ENCODE results near the gene MFSD1. TPM values are rescaled to one million over a fixed set of nuclear protein-coding genes. Genes with fewer than 3 reads are reported as not detected.
A peak's percentile ranks its signal among the peaks of the same experiment; 100 is the strongest.

MFSD1 gene
- total and polyA plus RNA-seq, 2 of the 13 experiments (the other 11 are each of a cell fraction or from before 2014, with no cell fraction given), result 17.3 to 37.9 TPM

DNA sequence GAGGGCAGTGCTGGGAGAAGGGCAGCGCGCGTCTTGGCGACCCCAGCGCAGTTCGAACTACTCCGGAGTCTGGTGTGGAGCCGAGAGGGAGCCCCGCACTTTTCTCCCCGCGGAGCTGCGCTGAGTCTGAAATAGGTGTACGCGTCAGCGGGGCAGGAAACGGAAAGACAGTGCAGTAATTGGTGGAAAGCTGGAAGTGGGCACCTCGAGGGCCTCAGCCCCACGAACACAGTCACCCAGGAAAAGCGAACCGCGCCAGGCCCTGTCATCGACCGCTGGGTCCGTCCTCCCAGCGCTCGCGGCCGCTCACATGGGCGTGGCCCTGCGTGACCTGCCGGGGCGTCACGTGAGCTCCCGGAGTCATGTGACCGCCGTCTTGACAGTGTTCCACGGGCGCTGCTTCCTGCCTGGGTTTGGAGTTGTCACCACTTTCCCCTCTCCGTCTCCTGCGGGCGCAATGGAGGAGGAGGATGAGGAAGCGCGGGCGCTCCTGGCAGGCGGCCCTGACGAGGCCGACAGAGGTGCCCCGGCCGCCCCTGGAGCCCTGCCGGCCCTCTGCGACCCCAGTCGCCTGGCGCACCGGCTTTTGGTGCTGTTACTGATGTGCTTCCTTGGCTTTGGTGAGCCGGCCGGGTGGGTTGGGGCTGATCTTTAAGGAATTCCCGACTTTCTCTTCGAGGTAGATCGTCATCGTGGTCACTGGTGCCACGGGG is at the start of gene MFSD1 (continued):
- TF ChIP-seq STAT6 (CRISPR knock-in tag; IDR thresholded peaks at IDR 0.05; ENCODE audit: borderline replicate concordance), result no peak
- no peak for TF ChIP-seq TERF1 (CRISPR knock-in tag; IDR thresholded peaks at IDR 0.05)
- TF ChIP-seq, protein P1, sequence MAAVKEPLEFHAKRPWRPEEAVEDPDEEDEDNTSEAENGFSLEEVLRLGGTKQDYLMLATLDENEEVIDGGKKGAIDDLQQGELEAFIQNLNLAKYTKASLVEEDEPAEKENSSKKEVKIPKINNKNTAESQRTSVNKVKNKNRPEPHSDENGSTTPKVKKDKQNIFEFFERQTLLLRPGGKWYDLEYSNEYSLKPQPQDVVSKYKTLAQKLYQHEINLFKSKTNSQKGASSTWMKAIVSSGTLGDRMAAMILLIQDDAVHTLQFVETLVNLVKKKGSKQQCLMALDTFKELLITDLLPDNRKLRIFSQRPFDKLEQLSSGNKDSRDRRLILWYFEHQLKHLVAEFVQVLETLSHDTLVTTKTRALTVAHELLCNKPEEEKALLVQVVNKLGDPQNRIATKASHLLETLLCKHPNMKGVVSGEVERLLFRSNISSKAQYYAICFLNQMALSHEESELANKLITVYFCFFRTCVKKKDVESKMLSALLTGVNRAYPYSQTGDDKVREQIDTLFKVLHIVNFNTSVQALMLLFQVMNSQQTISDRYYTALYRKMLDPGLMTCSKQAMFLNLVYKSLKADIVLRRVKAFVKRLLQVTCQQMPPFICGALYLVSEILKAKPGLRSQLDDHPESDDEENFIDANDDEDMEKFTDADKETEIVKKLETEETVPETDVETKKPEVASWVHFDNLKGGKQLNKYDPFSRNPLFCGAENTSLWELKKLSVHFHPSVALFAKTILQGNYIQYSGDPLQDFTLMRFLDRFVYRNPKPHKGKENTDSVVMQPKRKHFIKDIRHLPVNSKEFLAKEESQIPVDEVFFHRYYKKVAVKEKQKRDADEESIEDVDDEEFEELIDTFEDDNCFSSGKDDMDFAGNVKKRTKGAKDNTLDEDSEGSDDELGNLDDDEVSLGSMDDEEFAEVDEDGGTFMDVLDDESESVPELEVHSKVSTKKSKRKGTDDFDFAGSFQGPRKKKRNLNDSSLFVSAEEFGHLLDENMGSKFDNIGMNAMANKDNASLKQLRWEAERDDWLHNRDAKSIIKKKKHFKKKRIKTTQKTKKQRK (IDR thresholded peaks at IDR 0.05; ENCODE audit: low read length), result no peak
- TF ChIP-seq ZZZ3 (CRISPR knock-in tag; IDR thresholded peaks at IDR 0.05; ENCODE audit: borderline replicate concordance), result peak; percentile 70
- TF ChIP-seq, protein P2, sequence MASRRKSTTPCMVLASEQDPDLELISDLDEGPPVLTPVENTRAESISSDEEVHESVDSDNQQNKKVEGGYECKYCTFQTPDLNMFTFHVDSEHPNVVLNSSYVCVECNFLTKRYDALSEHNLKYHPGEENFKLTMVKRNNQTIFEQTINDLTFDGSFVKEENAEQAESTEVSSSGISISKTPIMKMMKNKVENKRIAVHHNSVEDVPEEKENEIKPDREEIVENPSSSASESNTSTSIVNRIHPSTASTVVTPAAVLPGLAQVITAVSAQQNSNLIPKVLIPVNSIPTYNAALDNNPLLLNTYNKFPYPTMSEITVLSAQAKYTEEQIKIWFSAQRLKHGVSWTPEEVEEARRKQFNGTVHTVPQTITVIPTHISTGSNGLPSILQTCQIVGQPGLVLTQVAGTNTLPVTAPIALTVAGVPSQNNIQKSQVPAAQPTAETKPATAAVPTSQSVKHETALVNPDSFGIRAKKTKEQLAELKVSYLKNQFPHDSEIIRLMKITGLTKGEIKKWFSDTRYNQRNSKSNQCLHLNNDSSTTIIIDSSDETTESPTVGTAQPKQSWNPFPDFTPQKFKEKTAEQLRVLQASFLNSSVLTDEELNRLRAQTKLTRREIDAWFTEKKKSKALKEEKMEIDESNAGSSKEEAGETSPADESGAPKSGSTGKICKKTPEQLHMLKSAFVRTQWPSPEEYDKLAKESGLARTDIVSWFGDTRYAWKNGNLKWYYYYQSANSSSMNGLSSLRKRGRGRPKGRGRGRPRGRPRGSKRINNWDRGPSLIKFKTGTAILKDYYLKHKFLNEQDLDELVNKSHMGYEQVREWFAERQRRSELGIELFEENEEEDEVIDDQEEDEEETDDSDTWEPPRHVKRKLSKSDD (CRISPR knock-in tag; IDR thresholded peaks at IDR 0.05; ENCODE audit: low read depth), result peak; percentile 72; the same call in 1 of the 2 replicates
- TF ChIP-seq SIN3A (IDR thresholded peaks at IDR 0.05; ENCODE audit: borderline replicate concordance, low read depth, low read length), result peak; percentile 99
- no peak for TF ChIP-seq MAZ (IDR thresholded peaks at IDR 0.05; ENCODE audit: borderline replicate concordance, low read depth, low read length)
- peak; percentile 70 for TF ChIP-seq MAZ (CRISPR knock-in tag; IDR thresholded peaks at IDR 0.05; ENCODE audit: low read depth)
- TF ChIP-seq KLF9 (CRISPR knock-in tag; IDR thresholded peaks at IDR 0.05; ENCODE audit: low read depth), result peak; percentile 97; the same call in 1 of the 2 replicates
- peak; percentile 85; the same call in 1 of the 2 replicates for TF ChIP-seq ZNF724P (CRISPR knock-in tag; IDR thresholded peaks at IDR 0.05; ENCODE audit: borderline replicate concordance)
- TF ChIP-seq TAF15 (IDR thresholded peaks at IDR 0.05; ENCODE audit: low read depth, low read length, poor library complexity, severe bottlenecking), result peak; percentile 79
- no peak for TF ChIP-seq ZNF354B (CRISPR knock-in tag; IDR thresholded peaks at IDR 0.05)
- TF ChIP-seq SSRP1 (CRISPR knock-in tag; IDR thresholded peaks at IDR 0.05), result no peak
- no peak; the same call in 1 of the 2 replicates for TF ChIP-seq TOE1 (CRISPR knock-in tag; IDR thresholded peaks at IDR 0.05)

Measured in HepG2 (cell line).